ENCODE measurements around the gene ADI1. TPM values are rescaled to one million over a fixed set of nuclear protein-coding genes. Genes with fewer than 3 reads are reported as not detected.

ADI1 gene
- total RNA-seq, 2 donors from 2014 or later: 18.8 to 22.3 TPM

DNA sequence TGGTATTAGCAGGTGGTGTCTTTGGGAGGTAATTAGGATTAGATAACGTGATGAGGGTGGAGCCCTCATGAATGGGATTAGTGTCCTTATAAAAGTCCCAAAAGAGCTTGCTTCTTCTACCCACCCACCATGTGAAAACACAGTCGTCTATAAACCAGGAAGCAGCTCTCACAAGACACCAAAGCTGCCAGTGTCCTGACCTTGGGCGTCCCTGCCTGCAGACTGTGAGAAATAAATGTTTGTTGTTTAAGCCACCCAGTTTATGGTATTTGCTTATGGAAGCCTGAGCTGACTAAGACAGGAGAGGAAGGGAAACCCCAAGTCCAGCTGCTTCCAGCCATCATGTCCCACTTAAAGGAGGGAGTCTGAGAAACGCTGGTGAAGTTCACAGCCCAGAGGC, 13.6 kb downstream of the ADI1 start:
- TF ChIP-seq POLR2A (IDR thresholded peaks at IDR 0.05): no peak
- TF ChIP-seq CTCF (IDR thresholded peaks at IDR 0.05): no peak
- peak overlapping the region in 2 of 4 donors; percentile 17 to 43 for H3K27ac ChIP-seq
- DNase-seq: peak in 1 of 4 donors; percentile 59
- WGBS, 2 donors: 44 to 49% methylated on average over 4 of the region's 4 CpGs
- peaks cover 13% of the 10 kb centered on the region for H3K4me1 ChIP-seq
- H3K27me3 ChIP-seq: no peaks in the 10 kb centered on the region
- intact Hi-C loops (cut with DNase I): no loop called here
- no peaks in the 10 kb centered on the region for H3K36me3 ChIP-seq (replicated peaks in 1 of 2; ENCODE audit: insufficient read depth in 1 of 2, low read depth in 2 of 2)
- no peaks in the 10 kb centered on the region for H3K9me3 ChIP-seq
- ATAC-seq: peak; percentile 52
- H3K4me3 ChIP-seq: no peak overlapping the region

GRCh38 chr2:3504741-3505140, 14.6 kb downstream of the ADI1 start:
- no peaks in the 10 kb centered on the region for H3K36me3 ChIP-seq (replicated peaks in 1 of 2; ENCODE audit: insufficient read depth in 1 of 2, low read depth in 2 of 2)
- 39 to 43% methylated on average over 5 of the region's 5 CpGs for WGBS, 2 donors
- ATAC-seq: no peak
- peaks cover 13% of the 10 kb centered on the region for H3K4me1 ChIP-seq
- intact Hi-C loops (cut with DNase I): no loop called here
- H3K4me3 ChIP-seq: no peak overlapping the region
- H3K27ac ChIP-seq: no peak overlapping the region
- TF ChIP-seq CTCF (IDR thresholded peaks at IDR 0.05) (no peak), POLR2A (IDR thresholded peaks at IDR 0.05) (no peak)
- H3K9me3 ChIP-seq: no peaks in the 10 kb centered on the region
- no peaks in the 10 kb centered on the region for H3K27me3 ChIP-seq
- no peak for DNase-seq

DNA sequence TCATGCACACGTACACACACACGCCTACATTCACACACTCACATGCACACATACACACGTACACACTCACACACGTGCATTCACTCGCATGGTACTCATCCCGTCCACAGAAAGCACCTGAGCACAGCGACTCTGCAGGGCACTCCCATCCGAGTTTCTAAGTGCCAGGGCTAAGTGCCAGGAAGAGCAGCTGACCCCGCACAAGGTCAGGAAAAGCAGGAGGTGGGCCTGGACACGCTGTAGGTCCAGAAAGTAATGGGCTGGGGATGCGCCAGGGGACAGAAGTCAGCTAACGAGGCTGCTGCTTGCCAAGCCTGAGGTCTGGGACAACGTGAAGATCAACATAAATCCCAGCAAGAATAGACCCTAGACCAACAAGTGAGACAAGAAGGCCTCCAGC, 15.8 kb downstream of the ADI1 start:
- intact Hi-C loops (cut with DNase I): no loop called here
- no peaks in the 10 kb centered on the region for H3K9me3 ChIP-seq
- H3K27ac ChIP-seq: no peak overlapping the region
- DNase-seq: no peak
- TF ChIP-seq POLR2A (IDR thresholded peaks at IDR 0.05) (no peak), CTCF (IDR thresholded peaks at IDR 0.05) (no peak)
- 88 to 95% methylated on average over 13 of the region's 13 CpGs for WGBS, 2 donors
- no peak for ATAC-seq
- H3K4me3 ChIP-seq: no peak overlapping the region
- H3K27me3 ChIP-seq: no peaks in the 10 kb centered on the region
- H3K4me1 ChIP-seq: peaks cover 13% of the 10 kb centered on the region
- peaks cover 0 to 2% of the 10 kb centered on the region in 2 donors for H3K36me3 ChIP-seq (replicated peaks in 1 of 2; ENCODE audit: insufficient read depth in 1 of 2, low read depth in 2 of 2)

DNA sequence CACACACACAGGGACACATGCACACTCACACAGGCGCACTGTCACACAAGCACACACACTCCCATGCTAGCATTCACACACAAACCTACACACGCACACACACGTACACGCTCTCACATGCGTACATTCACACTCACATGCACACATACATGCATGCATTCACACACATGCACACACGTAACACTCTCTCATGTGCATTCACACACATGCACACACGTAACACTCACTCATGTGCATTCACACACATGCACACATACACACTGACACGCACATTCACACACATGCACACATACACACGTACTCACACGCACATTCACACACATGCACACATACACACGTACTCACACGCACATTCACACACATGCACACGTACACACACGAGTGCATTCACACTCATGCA, 16.3 kb downstream of the ADI1 start:
- TF ChIP-seq POLR2A (IDR thresholded peaks at IDR 0.05) (no peak), CTCF (IDR thresholded peaks at IDR 0.05) (no peak)
- H3K4me3 ChIP-seq: no peak overlapping the region
- DNase-seq: no peak
- H3K27ac ChIP-seq: no peak overlapping the region
- H3K9me3 ChIP-seq: no peaks in the 10 kb centered on the region
- H3K36me3 ChIP-seq (replicated peaks in 1 of 2; ENCODE audit: insufficient read depth in 1 of 2, low read depth in 2 of 2): peaks cover 0 to 2% of the 10 kb centered on the region in 2 donors
- 92 to 93% methylated on average over 14 of the region's 14 CpGs for WGBS, 2 donors
- ATAC-seq: no peak
- intact Hi-C loops (cut with DNase I): no loop called here
- peaks cover 13% of the 10 kb centered on the region for H3K4me1 ChIP-seq
- H3K27me3 ChIP-seq: no peaks in the 10 kb centered on the region

GRCh38 chr2:3500326-3500899, 18.9 kb downstream of the ADI1 start:
- H3K27me3 ChIP-seq: no peaks in the 10 kb centered on the region
- no peak overlapping the region for H3K4me3 ChIP-seq
- ATAC-seq (no peak), DNase-seq (no peak)
- H3K4me1 ChIP-seq: peaks cover under 1% of the 10 kb centered on the region
- no peaks in the 10 kb centered on the region for H3K9me3 ChIP-seq
- 92 to 94% methylated on average over 14 to 32 of the region's 34 CpGs for WGBS, 2 donors
- intact Hi-C loops (cut with DNase I): no loop called here
- TF ChIP-seq POLR2A (IDR thresholded peaks at IDR 0.05) (no peak), CTCF (IDR thresholded peaks at IDR 0.05) (no peak)
- H3K36me3 ChIP-seq (replicated peaks in 1 of 2; ENCODE audit: insufficient read depth in 1 of 2, low read depth in 2 of 2): peaks cover 0 to 8% of the 10 kb centered on the region in 2 donors
- no peak overlapping the region for H3K27ac ChIP-seq

Measured in body of pancreas (tissue), 4 donors.